GM19455 (cell line): ENCODE data around the gene IFNW1.
"Not testable (repeated sequence)": the region's sequence is repeated elsewhere in the genome, so short reads cannot be mapped to it uniquely, and the experiment has no call there.

Experiments
- ATAC-seq: cut with Tn5 transposase; IDR thresholded peaks from one replicate; pipeline ENCODE4 v1.9.1; 2021; ENCODE audit not compliant: unreplicated experiment

IFNW1 gene

DNA sequence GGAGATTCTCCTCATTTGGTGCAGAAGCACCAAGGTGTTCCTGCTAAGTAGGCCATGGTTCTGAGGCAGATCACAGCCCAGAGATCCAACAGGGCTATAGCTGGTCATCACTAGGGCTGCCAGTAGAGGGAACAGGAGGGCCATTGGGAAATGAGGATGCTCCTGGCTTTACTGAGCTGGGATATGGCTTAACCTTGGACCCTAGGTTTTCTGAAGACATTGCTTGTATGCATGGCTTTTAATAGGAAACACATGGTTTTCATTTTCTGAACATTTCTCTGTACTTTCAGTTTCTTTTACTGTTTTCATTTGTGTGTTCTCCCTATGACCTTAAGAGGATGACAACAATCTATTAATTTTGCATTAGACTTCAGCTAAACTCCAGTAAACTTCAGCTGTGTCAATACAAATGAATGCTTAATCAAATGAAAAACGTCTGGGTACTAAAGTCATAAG, at the start of gene IFNW1:
Gene IFNW1, minus strand, starts transcription at position 406 of the 456 bp plus-strand sequence. Its CDS starts 262 bp downstream, at position 144.
- peak; percentile 71 for ATAC-seq

DNA sequence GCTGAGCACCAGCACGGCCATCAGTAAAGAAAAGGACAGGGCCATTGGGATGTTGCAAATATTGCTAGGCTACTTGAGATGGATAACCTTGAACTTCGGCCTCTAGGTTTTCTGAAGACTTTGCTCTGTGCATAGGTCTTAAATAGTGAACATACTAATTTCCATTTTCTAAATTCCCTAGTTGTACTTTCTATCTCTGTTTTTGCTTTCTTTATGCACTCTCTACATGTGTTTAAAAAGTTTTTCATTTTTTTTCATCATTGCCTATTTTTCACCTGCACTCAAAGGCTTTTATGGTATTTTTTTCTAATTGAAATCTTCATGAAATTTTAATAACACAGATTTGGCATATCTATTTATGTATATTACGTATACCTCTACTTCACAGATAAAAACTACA, 45.9 kb upstream of the IFNW1 start, which contains the start of gene IFNA4:
Gene IFNA4, minus strand, starts transcription at position 101 of the 400 bp plus-strand sequence. Its CDS starts 56 bp downstream, at position 45.
- ATAC-seq = not testable (repeated sequence)

DNA sequence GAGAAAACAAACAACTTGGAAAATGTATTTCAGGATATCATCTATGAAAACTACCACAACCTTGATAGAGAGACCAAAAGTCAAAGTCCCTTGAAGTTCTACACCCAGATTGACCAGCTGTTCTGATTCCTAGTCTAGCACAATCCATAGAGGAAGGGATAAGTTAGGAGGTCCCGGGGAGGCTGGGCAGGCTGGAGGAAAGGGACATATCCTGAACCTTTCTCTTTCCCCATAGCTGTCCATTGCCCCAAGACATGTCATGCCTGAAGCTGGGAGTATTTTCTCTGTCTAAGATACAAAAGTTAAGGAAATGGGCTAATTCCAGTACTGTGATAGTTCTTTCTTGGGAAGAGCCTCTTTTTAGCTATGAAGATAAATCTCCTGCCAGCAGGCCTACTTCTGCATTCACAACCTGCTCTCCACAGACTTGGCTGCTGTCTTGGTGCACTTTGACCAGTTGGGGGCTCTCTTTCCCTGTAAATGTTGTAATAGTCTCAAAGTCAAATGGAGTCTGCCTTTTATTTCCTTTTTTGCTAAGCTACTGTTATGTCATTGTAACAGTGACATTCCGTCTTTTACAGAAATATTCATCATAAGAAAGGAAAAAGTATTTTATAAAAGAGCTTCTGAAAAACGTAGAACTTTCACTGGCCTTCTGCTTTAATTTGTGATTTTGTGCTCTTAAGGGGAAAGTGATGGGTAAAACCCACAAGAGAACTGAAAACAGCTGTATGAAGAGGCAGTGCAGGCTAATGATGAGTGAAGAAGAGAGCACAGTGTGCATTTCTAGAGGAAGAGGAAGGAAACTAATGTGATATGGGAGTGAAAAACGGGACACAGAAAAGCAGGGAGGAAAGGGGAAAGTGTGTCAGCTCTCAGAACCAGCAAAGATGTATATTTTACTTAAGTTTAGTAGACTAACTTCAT, 41.4 kb upstream of the IFNW1 start:
- ATAC-seq = peak; percentile 94

- no peak for ATAC-seq
These were observed 33.0 kb upstream of the IFNW1 start for GRCh38 chr9:21174671-21175070.

- ATAC-seq = no peak
These were observed 30.5 kb upstream of the IFNW1 start for GRCh38 chr9:21172156-21172555.

DNA sequence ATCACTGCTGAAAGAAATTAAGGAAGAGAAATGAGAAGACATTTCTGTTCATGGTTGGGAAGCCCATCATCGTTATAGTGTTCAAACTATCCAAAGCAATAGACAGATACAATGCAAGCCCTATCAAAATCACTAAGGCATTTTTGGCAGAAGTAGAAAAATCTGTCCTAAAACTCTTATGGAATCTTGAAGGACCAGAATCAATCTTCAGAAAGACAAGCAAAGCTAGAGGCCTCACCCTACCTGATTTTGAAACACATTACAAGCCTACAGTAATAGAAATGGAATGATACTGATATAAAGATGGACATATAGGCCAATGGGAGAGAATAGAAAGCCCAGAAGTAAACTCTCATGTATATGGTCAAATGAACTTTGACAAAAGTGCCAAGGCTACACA, 29.7 kb upstream of the IFNW1 start:
- no peak for ATAC-seq

GRCh38 chr9:21166560-21166959, 24.9 kb upstream of the IFNW1 start, which contains the start of gene IFNA21:
Gene IFNA21 (minus strand): TSS chr9:21166660. CDS start chr9:21166612, 48 bp downstream.
- ATAC-seq = not testable (repeated sequence)

DNA sequence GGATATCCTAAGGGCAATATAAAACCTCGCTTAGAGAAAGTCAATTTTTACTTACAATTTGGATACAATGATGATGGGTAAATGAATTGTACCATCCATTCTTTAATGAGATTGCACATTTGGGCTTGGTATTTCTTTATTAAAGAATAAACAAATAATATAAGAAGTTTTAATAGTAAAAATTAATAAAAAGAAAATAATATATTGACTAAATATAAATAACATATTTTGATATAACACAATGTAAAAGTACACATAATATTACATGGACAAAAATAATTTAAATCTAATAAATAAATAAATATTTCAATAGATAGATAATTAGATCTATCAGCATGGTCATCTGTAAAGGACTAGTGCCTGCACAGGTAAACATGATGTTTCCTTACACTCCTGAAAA, 23.9 kb upstream of the IFNW1 start:
- no peak for ATAC-seq

- ATAC-seq = peak; percentile 93
These were observed 18.5 kb upstream of the IFNW1 start for GRCh38 chr9:21160178-21160577.

- ATAC-seq = no peak
These were observed 13.9 kb upstream of the IFNW1 start for GRCh38 chr9:21155501-21155900.

DNA sequence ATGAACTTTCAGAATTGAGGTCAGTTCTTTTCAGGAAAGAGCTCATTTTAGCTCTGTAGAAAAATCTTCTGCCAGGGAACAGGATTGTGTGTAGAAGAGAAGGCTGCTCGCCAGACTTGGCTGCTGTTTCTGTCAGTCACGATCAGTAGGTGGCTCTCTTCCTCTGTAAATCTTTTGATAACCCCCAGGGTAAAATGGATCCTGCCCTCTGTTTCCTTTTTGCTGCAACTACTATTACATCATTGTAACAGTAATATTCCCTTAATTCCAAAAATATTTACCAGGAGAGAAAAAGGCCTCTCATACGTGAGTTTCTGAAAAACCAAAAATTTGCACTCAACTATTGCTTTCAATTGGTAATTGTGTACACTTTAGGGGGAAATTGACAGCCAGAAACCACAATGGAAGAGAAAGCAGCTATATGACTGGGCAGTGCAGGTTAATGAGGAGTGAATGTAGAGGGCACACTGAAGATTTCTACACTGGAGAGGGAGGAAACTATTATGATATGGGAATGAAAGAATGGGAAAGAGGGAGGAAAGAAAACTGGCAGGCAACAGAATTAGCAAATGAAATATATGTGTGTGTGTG, 12.5 kb upstream of the IFNW1 start:
- peak; percentile 83 for ATAC-seq

- ATAC-seq = peak; percentile 30
These were observed 11.8 kb upstream of the IFNW1 start for GRCh38 chr9:21153336-21154017.

GRCh38 chr9:21144603-21145002, 3.0 kb upstream of the IFNW1 start:
- peak; percentile 59 for ATAC-seq

GRCh38 chr9:21137020-21137419, 4.6 kb downstream of the IFNW1 start:
- ATAC-seq = no peak

DNA sequence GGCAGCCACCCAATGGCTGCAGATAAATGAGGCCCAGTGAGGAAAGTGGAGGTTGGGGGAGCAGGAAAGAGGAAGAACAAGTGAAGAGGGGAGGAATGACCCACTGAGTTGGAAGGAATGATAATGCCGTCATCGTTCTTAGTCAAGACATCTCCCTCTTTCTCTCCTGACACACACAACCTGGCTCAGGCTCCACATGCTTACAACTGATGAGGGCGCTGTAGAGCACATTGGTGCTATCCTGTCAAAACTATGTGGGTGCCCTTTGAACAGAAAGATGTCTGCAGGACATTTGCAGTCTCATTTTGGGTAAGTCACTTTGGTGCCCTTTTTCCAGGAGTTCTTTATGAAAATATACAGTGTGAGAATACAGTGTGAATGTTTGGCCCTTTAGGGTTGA, 5.9 kb downstream of the IFNW1 start:
- no peak for ATAC-seq

GRCh38 chr9:21128186-21128585, 13.4 kb downstream of the IFNW1 start:
- ATAC-seq = not testable (repeated sequence)

DNA sequence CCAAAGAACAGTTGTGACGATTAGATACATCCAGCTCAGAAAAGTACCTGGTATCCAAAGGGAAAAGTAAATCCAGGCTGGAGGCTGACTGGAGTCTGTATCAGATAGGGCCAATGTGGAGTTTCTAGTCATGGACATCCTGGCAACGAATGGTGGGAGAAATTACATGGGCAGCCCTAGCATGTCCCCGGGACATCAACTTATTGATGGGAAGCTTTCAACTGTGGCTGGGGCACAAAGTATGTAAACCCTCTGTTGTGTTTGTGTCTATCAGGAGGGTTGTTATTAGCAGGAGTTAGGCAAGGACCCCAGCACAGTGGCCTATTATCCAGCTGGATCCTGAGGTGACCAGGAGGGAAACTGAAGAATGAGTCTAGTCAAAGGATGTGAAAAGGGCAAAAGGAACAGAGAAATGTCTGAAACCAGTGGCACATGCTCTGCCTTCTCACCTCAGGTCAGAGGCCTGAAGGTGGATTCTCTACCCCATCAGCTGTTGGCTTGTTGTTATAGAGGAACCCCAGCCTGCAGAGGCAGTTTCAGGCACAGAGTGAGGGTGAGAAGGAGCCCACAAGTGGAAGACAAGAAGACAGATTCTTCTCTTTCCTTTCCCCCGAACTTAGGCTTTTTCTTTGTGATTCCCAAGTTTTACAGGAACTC, 19.9 kb downstream of the IFNW1 start:
- ATAC-seq = peak; percentile 88

DNA sequence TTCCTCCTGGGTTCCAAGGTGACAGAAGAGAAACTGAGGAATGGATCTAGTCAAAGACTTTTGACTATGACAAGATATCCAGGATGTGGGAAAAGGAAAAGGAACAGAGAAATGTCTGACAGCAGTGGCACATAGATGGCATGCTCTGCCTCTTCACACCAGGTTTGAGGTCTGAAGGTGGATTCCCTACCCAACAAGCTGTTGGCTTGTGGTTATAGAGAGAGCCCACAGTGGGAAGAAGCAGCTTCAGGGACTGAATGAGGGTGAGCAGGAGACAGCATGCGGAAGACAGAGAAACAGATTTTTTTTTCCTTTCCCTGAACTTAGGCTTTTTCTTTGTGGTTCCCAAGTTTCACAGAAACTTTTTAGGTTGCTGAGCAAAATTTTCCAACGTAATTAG, 20.6 kb downstream of the IFNW1 start:
- ATAC-seq = no peak

GRCh38 chr9:21119093-21119770, 22.4 kb downstream of the IFNW1 start:
- ATAC-seq = peak; percentile 47

GRCh38 chr9:21114311-21114710, 27.3 kb downstream of the IFNW1 start:
- no peak for ATAC-seq
